H1 (cell line): ENCODE results near the gene CD200. TPM values are rescaled to one million over a fixed set of nuclear protein-coding genes. Genes with fewer than 3 reads are reported as not detected.
A peak's percentile ranks its signal among the peaks of the same experiment; 100 is the strongest.

Source experiments
- CTCF ChIA-PET: fragments of 300-600 bp; sonication (Branson Sonifier 250); formaldehyde crosslinking; loops from one replicate; lab custom pipeline; 2021; ENCODE audit not compliant: partially characterized antibody; lab: Charles Lee
- POLR2A ChIA-PET: fragments of 300-600 bp; sonication (Branson Sonifier 250); formaldehyde crosslinking; loops from one replicate; lab custom pipeline; 2021; ENCODE audit warnings: inconsistent platforms; ENCODE audit not compliant: partially characterized antibody; lab: Charles Lee
- DNase-seq, 2 experiments: peaks; one replicate each; pipeline versions ENCODE4 v3.0.0 to v3.0.0-alpha.2; 2010 to 2022; ENCODE audit warnings: low spot score in 2 of 2, low read depth in 1 of 2, mixed read lengths in 1 of 2
- FAIRE-seq: peaks from 2 replicates; lab custom pipeline; 2011; peaks lifted over from hg19 to GRCh38; lab: Jason Lieb, UNC
- H2AFZ ChIP-seq: 2 replicates; pipeline ENCODE4 v1.8.1; 2012; ENCODE audit warnings: low read length, inconsistent platforms
- H2AK5ac ChIP-seq: 2 replicates; pipeline ENCODE4 v1.6.1; 2013; ENCODE audit warnings: low read depth, low read length
- H2BK120ac ChIP-seq: replicated peaks from 2 replicates; pipeline ENCODE3; 2013; ENCODE audit warnings: low read depth, low read length, inconsistent platforms
- H2BK12ac ChIP-seq: 2 replicates; pipeline ENCODE4 v1.6.1; 2013; ENCODE audit warnings: low read depth, low read length
- H2BK15ac ChIP-seq: 2 replicates; pipeline ENCODE4 v1.6.1; 2013; ENCODE audit warnings: low read length
- H2BK20ac ChIP-seq: 2 replicates; pipeline ENCODE4 v1.6.1; 2013; ENCODE audit warnings: low read length
- H2BK5ac ChIP-seq: 2 replicates; pipeline ENCODE4 v1.6.1; 2013; ENCODE audit warnings: low read depth, low read length
- H3K14ac ChIP-seq: 2 replicates; pipeline ENCODE4 v1.6.1; 2013; ENCODE audit warnings: inconsistent platforms; ENCODE audit not compliant: insufficient read length
- H3K18ac ChIP-seq: 2 replicates; pipeline ENCODE4 v1.6.1; 2013; ENCODE audit warnings: low read length; ENCODE audit errors: extremely low read depth
- H3K23ac ChIP-seq: 2 replicates; pipeline ENCODE4 v1.6.1; 2013; ENCODE audit warnings: inconsistent platforms; ENCODE audit not compliant: insufficient read length
- H3K23me2 ChIP-seq: 2 replicates; pipeline ENCODE4 v1.6.1; 2013; ENCODE audit warnings: low read depth, low read length
- H3K27ac ChIP-seq: 2 replicates; pipeline ENCODE4 v1.6.1; 2011; ENCODE audit warnings: low read depth, low read length, inconsistent platforms
- H3K27me3 ChIP-seq, 4 experiments: replicated peaks in 1 of 4; 1 replicate in 1 of 4; 2 replicates in 3 of 4; pipeline versions ENCODE4 v1.6.1 to v1.8.1; 2011 to 2013; ENCODE audit warnings: low read length in 3 of 4, mild to moderate bottlenecking in 3 of 4, inconsistent platforms in 2 of 4, mixed read lengths in 2 of 4, moderate library complexity in 1 of 4; ENCODE audit not compliant: control insufficient read depth in 3 of 4, insufficient read depth in 3 of 4; ENCODE audit errors: extremely low read depth in 1 of 4
- H3K36me3 ChIP-seq, 4 experiments: 2 replicates each; pipeline versions ENCODE4 v1.6.1 to v1.8.1; 2011 to 2013; ENCODE audit warnings: mild to moderate bottlenecking in 4 of 4, low read length in 3 of 4, moderate library complexity in 2 of 4, control low read depth in 1 of 4, inconsistent platforms in 1 of 4; ENCODE audit not compliant: insufficient read depth in 4 of 4, control insufficient read depth in 2 of 4
- H3K4ac ChIP-seq: replicated peaks from 2 replicates; pipeline ENCODE3; 2013; ENCODE audit warnings: low read length, low read depth, mixed read lengths, inconsistent platforms; ENCODE audit not compliant: insufficient read length
- H3K4me1 ChIP-seq, 4 experiments: replicated peaks in 1 of 4; 1 replicate in 1 of 4; 2 replicates in 3 of 4; pipeline versions ENCODE4 v1.6.1 to v1.8.1; 2011 to 2013; ENCODE audit warnings: low read length in 3 of 4, inconsistent platforms in 2 of 4, mixed read lengths in 1 of 4; ENCODE audit not compliant: insufficient read depth in 4 of 4, control insufficient read depth in 3 of 4
- H3K4me2 ChIP-seq, 2 experiments: 2 replicates each; pipeline versions ENCODE4 v1.6.1 to v1.8.1; 2011 to 2013; ENCODE audit warnings: low read depth in 2 of 2, low read length in 2 of 2, control low read depth in 1 of 2, inconsistent platforms in 1 of 2, mild to moderate bottlenecking in 1 of 2; ENCODE audit not compliant: insufficient read depth in 1 of 2
- H3K4me3 ChIP-seq, 4 experiments: fragments of 200-600, 300-600 bp in 1 of 4; sonication (generic), shearing (Covaris generic), sonication (Bioruptor Twin) in 1 of 4; 2 replicates each; pipeline versions ENCODE4 v1.5.1 to v1.8.1; 2011 to 2016; ENCODE audit warnings: low read length in 4 of 4, low read depth in 3 of 4, control low read depth in 2 of 4, inconsistent platforms in 2 of 4, mild to moderate bottlenecking in 2 of 4, mixed read lengths in 1 of 4, moderate library complexity in 1 of 4; ENCODE audit not compliant: insufficient read depth in 2 of 4; ENCODE audit errors: extremely low read depth in 1 of 4
- H3K56ac ChIP-seq: replicated peaks from 2 replicates; pipeline ENCODE3; 2013; ENCODE audit warnings: low read depth, mild to moderate bottlenecking, mixed read lengths, low read length, inconsistent platforms; ENCODE audit not compliant: insufficient read length
- H3K79me1 ChIP-seq: 2 replicates; pipeline ENCODE4 v1.6.1; 2013; ENCODE audit warnings: low read depth, low read length, control low read depth
- H3K79me2 ChIP-seq, 2 experiments: 2 replicates each; pipeline versions ENCODE4 v1.6.1 to v1.8.1; 2012 to 2013; ENCODE audit warnings: low read length in 2 of 2, mild to moderate bottlenecking in 2 of 2, inconsistent platforms in 1 of 2; ENCODE audit not compliant: insufficient read depth in 2 of 2, control insufficient read depth in 1 of 2
- H3K9ac ChIP-seq, 4 experiments: replicated peaks in 1 of 4; 1 replicate in 1 of 4; 2 replicates in 3 of 4; pipeline versions ENCODE4 v1.6.1 to v1.8.1; 2011 to 2013; ENCODE audit warnings: low read depth in 3 of 4, low read length in 3 of 4, control low read depth in 2 of 4, mild to moderate bottlenecking in 2 of 4, moderate library complexity in 2 of 4, inconsistent platforms in 1 of 4; ENCODE audit errors: extremely low read depth in 1 of 4
- H3K9me3 ChIP-seq, 2 experiments: 2 replicates each; pipeline versions ENCODE4 v1.6.1 to v1.8.1; 2012 to 2013; ENCODE audit warnings: mild to moderate bottlenecking in 2 of 2, moderate library complexity in 2 of 2, control low read depth in 1 of 2, inconsistent platforms in 1 of 2, low read depth in 1 of 2, low read length in 1 of 2, mixed read lengths in 1 of 2; ENCODE audit not compliant: insufficient read depth in 2 of 2
- H4K20me1 ChIP-seq, 2 experiments: replicated peaks in 1 of 2; 2 replicates each; pipeline versions ENCODE3 to v1.8.1; 2011 to 2013; ENCODE audit warnings: inconsistent platforms in 2 of 2, low read length in 2 of 2, mild to moderate bottlenecking in 1 of 2; ENCODE audit not compliant: insufficient read depth in 2 of 2, control insufficient read depth in 1 of 2
- H4K5ac ChIP-seq: 2 replicates; pipeline ENCODE4 v1.6.1; 2013; ENCODE audit warnings: low read length, low read depth, mixed read lengths, inconsistent platforms; ENCODE audit not compliant: insufficient read length
- H4K8ac ChIP-seq: 2 replicates; pipeline ENCODE4 v1.8.0; 2013; ENCODE audit warnings: mild to moderate bottlenecking, moderate library complexity, low read length, inconsistent platforms; ENCODE audit not compliant: insufficient read depth; ENCODE audit errors: extremely low read depth
- H4K91ac ChIP-seq: replicated peaks from 2 replicates; pipeline ENCODE3; 2013; ENCODE audit warnings: low read length, mixed read lengths, inconsistent platforms; ENCODE audit not compliant: insufficient read length
- KDM1A ChIP-seq: fragments of 200-600, 300-600 bp; sonication (generic); IDR thresholded peaks from 2 replicates; pipeline ENCODE4 v1.7.1; 2016; ENCODE audit warnings: mild to moderate bottlenecking, low read length, borderline replicate concordance
- PHF8 ChIP-seq: fragments of 200-600 bp; sonication (generic); conservative IDR thresholded peaks from 2 replicates; pipeline ENCODE4 v1.7.1; 2012; ENCODE audit warnings: low read depth, mild to moderate bottlenecking, inconsistent platforms, low read length, moderate library complexity
- POLR2A ChIP-seq, 2 experiments: IDR thresholded peaks; 1 replicate in 1 of 2; 2 replicates in 1 of 2; pipeline ENCODE4 v1.6.1; 2011; ENCODE audit warnings: low read depth in 2 of 2, low read length in 2 of 2, mild to moderate bottlenecking in 2 of 2; ENCODE audit errors: control extremely low read depth in 1 of 2
- POU5F1 ChIP-seq: IDR thresholded peaks from 2 replicates; pipeline ENCODE4 v1.6.1; 2011; ENCODE audit warnings: low read depth, mild to moderate bottlenecking, low read length, moderate library complexity
- TAF7 ChIP-seq: optimal IDR thresholded peaks from 2 replicates; pipeline ENCODE3; 2011; ENCODE audit warnings: low read depth, mild to moderate bottlenecking, inconsistent platforms, low read length, moderate library complexity, borderline replicate concordance
- TBP ChIP-seq: IDR thresholded peaks from 2 replicates; pipeline ENCODE4 v1.6.1; 2011; ENCODE audit warnings: low read depth, low read length, improper control_type of control experiment
- YY1 ChIP-seq: IDR thresholded peaks from 2 replicates; pipeline ENCODE4 v1.6.1; 2011; ENCODE audit warnings: low read depth, mild to moderate bottlenecking, low read length
- WGBS, 2 experiments: shearing (Covaris generic) in 1 of 2; methylation state at CpG; one replicate each; pipeline versions ENCODE4 v1.1.6 to v1.1.7; 2013 to 2015; ENCODE audit warnings: low lambda C conversion rate in 2 of 2, mixed read lengths in 2 of 2, inconsistent platforms in 1 of 2, low coverage in 1 of 2, missing lambda C conversion rate in 1 of 2; ENCODE audit not compliant: insufficient replicate concordance in 2 of 2, insufficient coverage in 1 of 2, insufficient read length in 1 of 2; ENCODE audit errors: extremely low coverage in 1 of 2, missing lambda C conversion rate in 1 of 2; 5-methylcytosine and 5-hydroxymethylcytosine counted together
- polyA plus RNA-seq, 7 experiments: library from polyadenylated mRNA; depleted of rRNA in 3 of 7; stranded (reverse) in 5 of 7; unstranded in 2 of 7; fragments of >200 nt in 5 of 7; fragments of 200-250 nt in 2 of 7; gene quantifications; 1 replicate in 5 of 7; 2 replicates in 1 of 7; 4 replicates in 1 of 7; pipeline versions ENCODE4 v1.2.1 to v1.2.3, GENCODE V29; 2011 to 2013; ENCODE audit warnings: missing spikeins in 2 of 7, mixed read lengths in 2 of 7
- total RNA-seq: library from RNA; stranded (reverse); fragmentation: NEBNext Ultra II Directional; extraction: Animal tissue kit (Norgen Biotek cat#: 25700); gene quantifications from 2 replicates; pipeline ENCODE4 v1.2.1, GENCODE V29; 2021
- TF ChIP-seq, protein P1 (sequence below): IDR thresholded peaks from 2 replicates; pipeline ENCODE4 v1.6.1; 2012; ENCODE audit warnings: inconsistent platforms
- TF ChIP-seq, protein P2 (sequence below): IDR thresholded peaks from 2 replicates; pipeline ENCODE4 v1.6.1; 2012; ENCODE audit warnings: inconsistent platforms

The CD200 gene
- total and polyA plus RNA-seq, 2 of the 8 experiments (the other 6 are each of a cell fraction or from before 2014, with no cell fraction given): 45.8 to 50.2 TPM

DNA sequence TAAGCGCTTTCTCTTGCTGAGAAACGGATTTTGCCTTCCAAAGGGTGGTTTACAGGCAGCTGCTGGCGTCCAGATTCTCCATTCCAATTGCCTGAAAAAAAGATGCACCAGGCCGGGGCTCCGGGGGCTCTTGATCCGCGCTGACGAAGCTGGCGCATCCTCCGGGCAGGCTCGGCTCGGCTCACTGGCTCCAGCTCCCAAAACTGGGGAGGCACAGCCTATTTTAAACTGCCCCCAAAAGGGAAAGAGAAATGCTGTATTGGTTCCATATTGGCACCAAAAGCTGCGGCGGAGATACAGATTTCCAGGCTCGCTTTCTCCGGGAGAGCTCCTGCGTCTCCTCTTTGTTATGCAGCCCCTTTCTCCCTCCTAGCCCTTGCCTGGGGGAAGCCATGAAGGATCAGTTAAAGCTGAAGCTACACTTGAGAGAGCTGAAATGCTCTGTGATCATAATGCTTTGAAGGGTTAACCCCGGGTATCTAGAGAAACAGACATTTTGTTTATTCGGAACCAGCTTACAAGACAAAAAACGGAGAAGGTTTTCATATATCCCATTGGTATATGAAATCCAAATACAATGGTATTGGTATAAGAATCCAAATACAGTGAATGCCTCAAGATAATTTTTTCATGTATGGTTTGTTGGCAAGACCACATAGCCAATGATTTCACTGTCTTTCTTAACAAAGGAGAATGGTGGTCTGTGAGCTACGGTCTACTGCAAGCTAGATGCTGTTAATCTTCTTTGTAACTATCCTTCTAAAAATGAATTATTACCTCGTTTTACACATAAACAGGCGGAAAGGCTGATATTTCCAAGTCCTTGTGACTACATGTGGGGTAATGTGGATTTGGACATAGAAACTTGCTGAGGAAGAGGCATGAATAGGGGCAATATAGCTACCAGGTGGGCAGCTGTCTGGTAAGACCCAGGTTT lies 693 bp downstream of the CD200 start:
- Histone ChIP-seq H2BK15ac (0 out of 2 replicates have a peak overlapping the region, but pooled peaks have one; percentile 5), H2AK5ac (no peak overlapping the region), H4K91ac (peak overlapping the region; percentile 97), H3K4me2 (peak overlapping the region; percentile 86), H2BK12ac (no peak overlapping the region), H3K79me1 (peaks cover 11% of the 10 kb centered on the region), H2BK120ac (peak overlapping the region; percentile 92), H3K79me2 (peaks cover 22 to 61% of the 10 kb centered on the region in 2 experiments), H3K23ac (no peak overlapping the region), H3K36me3 (peaks cover 0 to 16% (median 8%) of the 10 kb centered on the region in 4 experiments; a peak in 4 of 8 replicates), H3K9me3 (no peaks in the 10 kb centered on the region), H3K56ac (peak overlapping the region; percentile 95), H4K5ac (peak overlapping the region; percentile 98), H3K18ac (peak overlapping the region; percentile 93), H3K9ac (peak overlapping the region; percentile 81 to 88 (median 84)), H3K27me3 (no peaks in the 10 kb centered on the region), H3K4me3 (peak overlapping the region; percentile 63 to 86 (median 84)), H3K4ac (peak overlapping the region; percentile 92), H3K27ac (peak overlapping the region; percentile 91), H4K20me1 (no peaks in the 10 kb centered on the region), H4K8ac (peak overlapping the region; percentile 88), H3K23me2 (peaks cover 7% of the 10 kb centered on the region; the same call in 1 of the 2 replicates), H2AFZ (no peak overlapping the region), H3K14ac (peak overlapping the region; percentile 20), H3K4me1 (peaks cover 2 to 22% (median 12%) of the 10 kb centered on the region in 4 experiments; a peak in 6 of 7 replicates), H2BK20ac (no peak overlapping the region; the same call in 1 of the 2 replicates), H2BK5ac (peak overlapping the region; percentile 91)
- ChIA-PET POLR2A (interaction anchor here (0.6 to 3.0 kb wide), 26 partner anchors 9 to 228 kb away, joined by 3 to 29 read pairs (median 4); partner anchors contain the start of genes ATG3, SLC35A5 and SLC9C1), CTCF (interaction anchor here (0.8 to 5.9 kb wide), 25 partner anchors 9 to 222 kb away, joined by 3 to 31 read pairs (median 4); partner anchors contain the start of gene SLC9C1)
- WGBS, 2 experiments: 2% methylated on average over 23 of the region's 23 CpGs; no CpG with 5 or more reads in 1 of the 2 experiments
- FAIRE-seq: peak; percentile 90
- peak in 1 of 2 experiments; percentile 81 for DNase-seq
- TF ChIP-seq TBP: peak; percentile 59
- 0 out of 2 replicates have a peak, but pooled peaks have one; percentile 48 for TF ChIP-seq PHF8
- peak; percentile 91 for TF ChIP-seq POU5F1
- TF ChIP-seq, protein P1, sequence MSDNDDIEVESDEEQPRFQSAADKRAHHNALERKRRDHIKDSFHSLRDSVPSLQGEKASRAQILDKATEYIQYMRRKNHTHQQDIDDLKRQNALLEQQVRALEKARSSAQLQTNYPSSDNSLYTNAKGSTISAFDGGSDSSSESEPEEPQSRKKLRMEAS: no peak
- TF ChIP-seq KDM1A: no peak
- TF ChIP-seq YY1: peak; percentile 82; the same call in 1 of the 2 replicates
- TF ChIP-seq POLR2A (IDR thresholded peaks at IDR 0.05; ENCODE audit: control extremely low read depth in 1 of 2, low read depth in 2 of 2, low read length in 2 of 2): peak in 1 of 2 experiments; percentile 70; a peak in 1 of 3 replicates
- TF ChIP-seq, protein P2, sequence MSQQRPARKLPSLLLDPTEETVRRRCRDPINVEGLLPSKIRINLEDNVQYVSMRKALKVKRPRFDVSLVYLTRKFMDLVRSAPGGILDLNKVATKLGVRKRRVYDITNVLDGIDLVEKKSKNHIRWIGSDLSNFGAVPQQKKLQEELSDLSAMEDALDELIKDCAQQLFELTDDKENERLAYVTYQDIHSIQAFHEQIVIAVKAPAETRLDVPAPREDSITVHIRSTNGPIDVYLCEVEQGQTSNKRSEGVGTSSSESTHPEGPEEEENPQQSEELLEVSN: peak; percentile 11; the same call in 1 of the 2 replicates
- TF ChIP-seq TAF7: no peak
